ENCODE data around the gene HDDC3. TPM values are rescaled to one million over a fixed set of nuclear protein-coding genes. Genes with fewer than 3 reads are reported as not detected.

The HDDC3 gene, protein sequence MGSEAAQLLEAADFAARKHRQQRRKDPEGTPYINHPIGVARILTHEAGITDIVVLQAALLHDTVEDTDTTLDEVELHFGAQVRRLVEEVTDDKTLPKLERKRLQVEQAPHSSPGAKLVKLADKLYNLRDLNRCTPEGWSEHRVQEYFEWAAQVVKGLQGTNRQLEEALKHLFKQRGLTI
- 19.2 and 21.5 TPM in 2 replicates for total RNA-seq

DNA sequence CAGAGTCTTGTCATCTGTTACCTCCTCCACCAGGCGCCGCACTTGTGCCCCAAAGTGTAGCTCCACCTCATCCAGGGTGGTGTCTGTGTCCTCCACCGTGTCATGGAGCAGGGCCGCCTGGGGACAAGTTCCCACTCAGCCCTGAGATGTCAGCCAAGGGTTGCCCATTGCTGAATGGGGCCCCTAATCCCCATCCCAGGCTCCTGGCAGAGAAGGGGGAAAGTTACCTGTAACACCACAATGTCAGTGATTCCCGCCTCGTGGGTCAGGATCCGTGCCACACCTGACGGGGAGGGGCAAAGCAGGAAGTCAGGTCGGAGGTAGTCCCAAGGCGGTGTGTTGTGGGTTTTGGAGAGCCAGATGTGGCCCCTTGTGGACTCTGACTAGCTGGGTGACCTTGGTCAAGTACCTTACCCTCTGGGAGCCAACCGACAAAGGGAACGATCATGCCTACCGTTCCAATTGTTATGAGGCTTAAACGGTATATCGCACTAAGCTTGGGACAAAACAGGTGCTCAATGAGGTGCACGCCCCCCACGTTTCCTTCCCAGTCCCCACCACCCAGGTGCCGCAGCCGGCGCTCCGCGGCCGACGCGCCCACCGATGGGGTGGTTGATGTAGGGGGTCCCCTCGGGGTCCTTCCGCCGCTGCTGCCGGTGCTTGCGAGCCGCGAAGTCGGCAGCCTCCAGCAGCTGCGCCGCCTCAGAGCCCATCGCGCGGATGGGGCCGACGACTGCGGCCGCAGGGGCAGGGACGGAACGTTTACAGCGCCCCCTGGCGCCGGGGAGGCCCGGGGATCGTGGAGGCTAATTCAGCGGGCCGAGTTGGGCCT lies at the start of gene HDDC3:
Gene HDDC3, minus strand, starts transcription at position 722 of the 832 bp plus-strand sequence. Its CDS starts 9 bp downstream, at position 713.

DNA sequence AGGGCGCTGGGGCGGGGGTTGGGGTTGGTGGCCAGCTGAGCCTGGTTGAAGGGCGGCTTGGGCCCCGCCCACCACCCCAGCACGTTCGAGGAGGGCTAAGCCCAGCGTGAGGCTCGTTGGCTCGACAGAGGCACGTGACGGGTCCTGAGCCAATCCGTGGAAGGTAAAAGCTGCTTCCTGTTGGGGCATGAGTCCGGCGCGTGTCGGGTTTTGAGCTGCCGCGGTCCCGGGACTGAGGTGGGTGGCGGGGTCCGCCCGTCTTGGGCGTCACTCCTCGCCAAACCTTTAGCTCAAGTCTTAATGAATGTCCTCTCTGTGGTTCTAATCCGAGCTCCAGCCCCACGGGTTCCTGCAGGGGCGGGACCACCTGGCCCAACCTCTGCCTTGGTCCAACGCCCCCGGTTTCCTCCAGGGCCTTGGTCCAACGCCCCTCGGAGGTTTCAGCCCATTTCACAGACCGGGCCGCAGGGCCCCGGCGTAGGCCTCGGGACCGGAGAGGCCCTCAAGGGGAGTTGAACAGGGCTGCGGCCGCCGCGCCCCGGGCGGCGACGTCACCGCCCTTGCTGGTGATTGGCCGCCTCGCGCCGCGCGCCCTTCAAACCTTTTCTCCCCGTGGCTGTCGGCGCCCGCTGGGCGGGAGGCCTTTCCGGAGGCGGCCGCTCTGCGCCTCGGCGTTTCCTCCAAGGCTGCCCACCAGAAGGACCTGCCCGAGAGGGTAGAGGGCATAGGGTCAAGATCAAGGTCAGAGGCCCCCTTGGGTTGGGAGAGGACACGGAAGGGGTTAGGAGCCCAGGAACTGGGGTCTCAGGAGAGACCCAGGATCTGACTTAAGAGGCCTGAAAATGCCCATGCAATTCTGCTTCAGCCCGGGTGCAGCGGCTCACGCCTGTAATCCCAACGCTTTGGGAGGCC lies 22.6 kb upstream of the HDDC3 start, which contains the start of gene RCCD1:
Gene RCCD1, plus strand, starts transcription at position 173 of the 912 bp plus-strand sequence. CDS start 1,851 bp downstream, outside the sequence.

DNA sequence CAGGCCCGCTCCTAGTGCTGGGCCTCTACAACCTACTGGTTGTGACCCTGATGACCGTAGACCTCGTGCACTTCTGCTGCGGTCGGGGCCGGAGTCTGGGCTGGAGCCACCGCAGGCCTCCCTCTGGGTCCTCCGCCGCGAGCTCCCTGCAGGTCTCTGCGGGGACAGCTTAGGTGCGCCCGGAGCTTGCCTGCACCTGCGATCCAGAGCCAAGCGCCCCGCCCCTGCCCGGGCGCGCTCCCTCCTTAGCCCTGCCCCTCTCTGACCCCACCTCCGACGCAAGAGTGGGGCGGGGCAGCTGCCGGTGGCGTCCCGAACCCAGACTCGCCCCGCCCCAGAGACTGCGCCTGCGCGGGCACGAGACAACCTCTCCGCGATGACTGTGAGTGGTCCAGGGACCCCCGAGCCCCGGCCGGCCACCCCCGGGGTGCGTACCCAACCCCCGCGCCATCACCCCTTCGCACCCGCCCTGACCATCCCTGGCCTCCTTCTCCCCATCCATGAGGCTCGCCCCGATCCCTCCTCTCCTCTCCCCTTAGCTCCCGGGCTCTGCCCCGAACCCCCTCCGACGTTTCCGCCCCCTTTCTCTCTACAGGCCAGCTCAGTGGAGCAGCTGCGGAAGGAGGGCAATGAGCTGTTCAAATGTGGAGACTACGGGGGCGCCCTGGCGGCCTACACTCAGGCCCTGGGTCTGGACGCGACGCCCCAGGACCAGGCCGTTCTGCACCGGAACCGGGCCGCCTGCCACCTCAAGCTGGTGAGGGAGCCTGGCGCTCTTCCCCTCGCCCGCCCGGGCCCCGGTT lies 2.8 kb upstream of the HDDC3 start, which contains the start of gene UNC45A:
Gene UNC45A, plus strand, starts transcription at position 337 of the 803 bp plus-strand sequence. Its CDS starts 40 bp downstream, at position 377.

DNA sequence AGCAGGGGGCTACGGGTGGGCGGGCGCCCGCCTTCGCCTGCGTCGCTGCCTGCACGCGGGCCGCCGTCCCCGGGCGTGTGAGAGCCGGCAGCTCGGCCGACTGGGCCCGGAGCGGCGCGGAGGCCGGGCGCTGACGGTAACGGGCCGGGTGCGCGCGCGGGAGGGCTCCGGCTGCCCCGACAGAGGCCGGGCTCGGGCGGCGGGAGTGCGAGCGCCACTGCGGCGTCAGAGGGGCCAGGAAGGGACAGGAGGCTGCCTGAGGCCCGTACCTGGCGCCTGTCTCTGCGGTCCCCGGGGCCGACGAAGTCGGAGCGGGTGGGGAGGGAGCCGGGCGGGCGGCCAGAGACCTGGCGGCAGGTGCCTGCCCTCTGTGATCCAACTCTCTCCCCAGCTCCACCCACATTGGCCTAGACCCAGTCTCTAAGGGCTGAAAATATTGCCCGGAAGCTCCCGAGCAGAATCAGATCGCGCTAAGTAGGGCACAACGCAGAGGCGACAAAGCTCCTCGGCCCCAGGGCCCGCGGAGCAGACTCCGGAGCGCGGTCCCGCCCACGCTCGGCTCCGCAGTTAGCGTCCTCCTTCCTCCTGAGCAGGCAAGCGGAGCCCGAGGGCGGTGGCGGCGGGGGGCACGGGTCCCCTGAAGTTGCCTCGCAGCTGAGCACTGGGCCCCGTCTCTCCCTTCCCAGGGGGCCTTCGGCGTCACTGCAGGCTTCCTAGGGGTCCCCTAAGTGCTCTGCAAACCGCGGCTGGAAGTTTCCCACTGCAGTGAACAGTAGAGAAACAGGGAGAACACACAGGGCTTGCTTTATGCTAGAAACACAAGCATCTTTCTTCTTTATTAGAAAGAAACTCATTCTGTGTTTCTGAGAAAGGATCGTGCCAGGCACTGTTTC lies 29.3 kb downstream of the HDDC3 start, which contains the start of gene MAN2A2:
Gene MAN2A2, plus strand, starts transcription at position 463 of the 893 bp plus-strand sequence. CDS start 906 bp downstream, outside the sequence.

DNA sequence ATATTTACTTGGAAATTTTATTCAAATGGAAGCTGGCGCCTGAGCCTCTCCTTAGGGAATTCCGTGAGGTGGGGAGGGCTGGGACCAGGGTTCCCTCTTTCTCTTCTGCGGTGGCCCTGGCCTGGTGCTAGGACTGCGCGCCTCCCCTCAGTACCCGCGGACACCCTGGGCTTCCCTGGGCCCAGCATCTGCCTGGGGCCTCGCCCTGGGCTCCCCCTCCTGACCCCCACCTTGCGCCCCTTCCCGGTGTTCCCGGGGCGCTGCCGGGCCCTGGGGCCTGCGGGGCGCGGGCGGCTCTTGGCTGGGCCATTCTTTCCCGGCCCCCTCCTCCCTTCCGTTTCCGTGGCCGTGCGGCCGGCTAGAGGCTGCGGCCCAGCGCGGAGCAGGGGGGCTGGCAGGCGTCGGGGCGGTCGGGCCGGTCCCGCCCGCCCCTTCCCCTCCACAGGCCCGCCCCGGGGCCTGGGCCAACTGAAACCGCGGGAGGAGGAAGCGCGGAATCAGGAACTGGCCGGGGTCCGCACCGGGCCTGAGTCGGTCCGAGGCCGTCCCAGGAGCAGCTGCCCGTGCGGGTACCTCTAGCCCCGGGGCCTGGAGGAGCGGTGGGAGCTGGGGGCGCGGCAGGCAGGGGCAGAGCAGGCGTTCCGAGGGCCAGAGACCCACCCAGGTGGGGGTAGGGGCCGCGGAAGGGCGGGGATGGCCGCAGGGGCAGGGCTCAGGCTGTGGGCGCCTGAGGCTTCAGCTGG lies 48.2 kb downstream of the HDDC3 start, which contains the start of gene FES:
Gene FES, plus strand, starts transcription at position 529 of the 743 bp plus-strand sequence. CDS start 542 bp downstream, outside the sequence.

Other genes starting within 250 kb of the HDDC3 start
- 0.85 and 8.8 TPM in 2 replicates for gene BLM, start 215.2 kb downstream of the HDDC3 start, total RNA-seq
- 39.5 and 94.1 TPM in 2 replicates for gene FURIN, start 64.0 kb downstream of the HDDC3 start, total RNA-seq
- 15.7 and 30.2 TPM in 2 replicates for gene FES, start 48.0 kb downstream of the HDDC3 start, total RNA-seq
- 18.6 and 22.0 TPM in 2 replicates for gene MAN2A2, start 29.2 kb downstream of the HDDC3 start, total RNA-seq
- 89.9 and 101 TPM in 2 replicates for gene UNC45A, start 2.7 kb upstream of the HDDC3 start, total RNA-seq
- gene RCCD1, start 22.3 kb upstream of the HDDC3 start, total RNA-seq, result 11.3 and 15.7 TPM in 2 replicates
- gene PRC1, start 62.0 kb upstream of the HDDC3 start, total RNA-seq, result 33.5 and 247 TPM in 2 replicates
- gene VPS33B, start 90.0 kb upstream of the HDDC3 start, total RNA-seq, result 9.6 and 10.7 TPM in 2 replicates
- gene SV2B, start 167.7 kb upstream of the HDDC3 start, total RNA-seq, result not detected in 2 replicates

All from regular cardiac myocyte (primary cell).